NCI-H2081 treated with DMSO at 0.1 percent for 48 hours (cell line): ENCODE data around the gene GAPDHS.

ENCODE experiments used
- DNase-seq: peaks from one replicate; lab custom pipeline; 2025; lab: John Stamatoyannopoulos, UW

GAPDHS gene

GRCh38 chr19:35533201-35533821 lies at the start of gene GAPDHS:
GAPDHS (plus strand) TSS chr19:35533456; CDS start chr19:35533528, 72 bp downstream.
- DNase-seq, result no peak

DNA sequence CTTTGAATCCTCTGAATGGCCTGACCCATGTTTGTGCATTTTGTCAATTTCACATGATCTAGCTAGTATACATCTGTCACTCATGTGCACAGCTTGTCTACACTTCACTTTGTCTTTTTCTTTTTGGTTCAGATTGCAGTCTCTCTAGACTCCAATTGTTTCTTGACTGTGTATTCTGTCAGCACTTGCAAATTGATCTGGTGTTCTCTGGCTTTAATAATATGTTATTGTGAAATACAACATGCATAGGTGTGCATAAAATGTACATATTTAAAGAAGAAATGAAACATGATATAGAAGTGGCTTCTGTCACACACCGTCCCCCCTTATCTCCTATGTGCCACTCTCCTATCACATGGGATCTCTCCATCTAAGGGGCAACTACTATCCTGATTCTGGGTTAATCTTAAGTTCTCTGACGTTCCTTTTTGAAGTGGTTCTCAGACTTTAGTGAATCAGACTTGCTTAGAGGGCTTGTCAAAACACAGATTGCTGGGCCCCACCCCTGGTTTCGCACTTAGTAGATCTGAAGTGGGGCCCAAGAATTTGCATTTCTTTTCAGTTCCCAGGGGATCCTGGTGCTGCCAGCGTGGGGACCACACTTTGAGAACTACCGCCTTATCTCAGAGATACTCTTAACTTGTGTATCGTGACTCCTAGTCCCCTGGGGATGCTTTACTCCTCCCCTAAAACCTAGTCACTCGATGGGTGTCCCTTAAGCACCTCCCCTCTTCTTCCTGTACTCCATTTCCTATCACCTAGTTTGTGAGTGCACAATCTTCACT lies 48.8 kb upstream of the GAPDHS start:
- no peak for DNase-seq

- DNase-seq, result no peak
These were observed 47.0 kb upstream of the GAPDHS start for GRCh38 chr19:35486268-35486708.

DNA sequence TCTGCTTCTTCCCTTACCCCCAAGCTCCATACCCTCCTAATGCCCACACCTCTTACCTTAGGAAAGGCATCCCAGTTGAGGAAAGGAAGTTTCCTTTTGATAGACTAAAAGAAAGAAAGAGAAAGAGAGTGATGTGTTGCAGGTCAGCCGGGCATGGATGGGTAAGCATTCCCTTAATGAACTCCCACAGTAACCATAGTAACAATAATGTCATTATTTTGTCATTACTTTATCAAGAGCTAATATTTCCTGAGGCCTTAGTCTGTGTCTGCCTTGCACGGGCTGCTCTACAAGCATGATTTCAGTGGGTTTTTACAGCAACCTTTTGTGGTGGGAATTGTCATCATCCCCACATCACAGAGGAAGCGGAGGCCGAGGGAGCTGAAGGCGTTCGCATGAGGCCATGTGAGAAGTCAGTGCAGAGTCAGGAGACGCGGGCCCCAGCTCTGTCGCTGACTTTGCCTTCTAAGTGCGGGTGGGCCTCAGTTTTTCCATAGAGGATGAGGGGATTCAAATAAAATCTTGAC lies 45.5 kb upstream of the GAPDHS start:
- DNase-seq, result no peak

DNA sequence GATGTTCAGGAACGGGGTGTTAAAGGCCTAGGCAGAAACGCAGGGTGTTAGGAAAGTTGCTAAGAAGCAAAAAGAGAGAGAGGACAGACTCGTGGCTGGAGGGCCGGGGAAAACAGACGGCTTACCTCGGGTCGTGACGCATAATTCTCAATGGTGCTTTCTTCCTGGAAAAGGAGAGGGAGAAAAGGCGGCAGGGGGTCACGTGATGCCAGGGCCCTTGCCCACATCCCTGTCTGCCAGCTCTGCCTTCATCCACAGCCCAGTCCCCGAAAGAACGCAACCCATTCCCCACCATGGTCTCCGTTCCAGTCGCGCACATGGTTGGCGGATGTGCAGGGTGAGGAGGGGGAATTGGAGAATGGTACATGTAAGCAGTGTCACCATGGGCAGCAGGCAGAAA lies 44.6 kb upstream of the GAPDHS start:
- no peak for DNase-seq

- DNase-seq, result no peak
These were observed 42.9 kb upstream of the GAPDHS start, which contains the start of gene KRTDAP for GRCh38 chr19:35490364-35490763. KRTDAP (minus strand) TSS chr19:35490464; CDS start chr19:35490442, 22 bp downstream.

DNA sequence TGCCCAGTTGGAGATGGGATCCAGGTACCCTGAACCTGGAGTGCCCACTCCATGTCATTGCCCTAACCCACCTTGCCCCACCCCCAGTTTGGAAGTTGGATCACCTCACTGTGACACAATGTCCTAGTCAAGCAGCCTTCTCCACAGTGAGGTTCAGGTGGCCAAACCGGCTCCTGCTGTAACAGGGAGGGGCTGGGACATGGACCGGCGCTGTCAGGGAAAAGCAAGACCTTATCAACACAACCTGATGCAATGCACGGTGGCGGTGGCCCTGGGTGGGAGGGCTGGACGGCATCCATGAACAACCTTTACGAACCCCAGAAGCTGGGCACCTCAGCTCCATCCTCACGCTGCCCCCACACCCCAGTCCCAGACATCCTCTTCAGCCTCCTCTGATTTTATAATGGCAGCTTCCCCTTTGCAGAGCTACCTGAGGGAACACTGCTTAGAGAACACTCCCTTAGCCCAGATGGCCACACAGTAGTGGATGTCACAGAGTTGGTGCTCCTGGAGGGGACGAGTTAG lies 41.4 kb upstream of the GAPDHS start:
- DNase-seq, result no peak

GRCh38 chr19:35493971-35494370 lies 39.3 kb upstream of the GAPDHS start:
- no peak for DNase-seq

- no peak for DNase-seq
These were observed 37.9 kb upstream of the GAPDHS start for GRCh38 chr19:35495107-35496064.

DNA sequence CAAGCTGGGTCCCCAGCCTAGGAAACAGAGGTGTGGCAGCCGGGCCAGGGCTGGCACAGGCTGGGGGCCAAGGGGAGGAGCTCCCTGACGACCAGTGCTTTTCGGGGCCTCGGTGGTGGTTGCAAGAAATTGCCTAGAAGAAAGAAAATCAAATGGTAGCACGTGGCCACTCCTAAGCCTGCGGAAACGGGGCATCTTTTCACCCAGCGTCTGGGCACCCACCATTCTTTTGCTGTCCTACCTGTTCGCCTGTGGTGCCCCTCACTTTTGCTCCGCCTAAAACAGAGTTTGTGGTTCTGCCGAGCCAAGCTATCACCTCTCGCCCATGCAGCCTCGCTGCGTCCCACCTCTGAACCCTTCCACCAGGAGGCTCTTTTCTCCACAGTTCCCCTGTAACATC lies 35.9 kb upstream of the GAPDHS start:
- no peak for DNase-seq

- no peak for DNase-seq
These were observed 35.0 kb upstream of the GAPDHS start for GRCh38 chr19:35498220-35498619.

GRCh38 chr19:35498984-35499527 lies 34.2 kb upstream of the GAPDHS start:
- DNase-seq, result no peak

- DNase-seq, result no peak
These were observed 32.6 kb upstream of the GAPDHS start for GRCh38 chr19:35500611-35501010.

- no peak for DNase-seq
These were observed 31.6 kb upstream of the GAPDHS start for GRCh38 chr19:35501684-35502083.

- no peak for DNase-seq
These were observed 30.5 kb upstream of the GAPDHS start for GRCh38 chr19:35502751-35503150.

GRCh38 chr19:35506011-35506410 lies 27.2 kb upstream of the GAPDHS start:
- DNase-seq, result no peak

GRCh38 chr19:35507561-35507960 lies 25.7 kb upstream of the GAPDHS start:
- DNase-seq, result no peak

DNA sequence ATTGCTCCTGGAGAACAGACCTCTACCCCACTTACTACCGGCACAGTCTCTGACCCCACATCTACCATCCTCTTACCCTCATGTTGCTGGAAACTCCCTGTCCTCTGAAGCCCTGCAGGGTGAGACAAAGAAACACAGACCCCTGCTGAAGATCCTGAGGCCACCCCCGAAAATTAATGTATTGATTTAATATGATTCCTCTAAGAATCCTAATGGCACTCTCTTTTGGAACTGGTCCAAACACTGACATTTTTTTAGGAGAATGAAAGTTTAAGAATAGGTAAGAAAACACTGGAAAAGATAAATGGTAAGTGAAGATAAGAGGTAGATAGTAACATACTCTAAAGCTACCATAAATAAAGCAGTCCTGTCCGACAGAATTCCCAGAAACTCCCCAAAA lies 25.1 kb upstream of the GAPDHS start:
- DNase-seq, result no peak

GRCh38 chr19:35509018-35509652 lies 24.1 kb upstream of the GAPDHS start:
- DNase-seq, result no peak

- no peak for DNase-seq
These were observed 23.2 kb upstream of the GAPDHS start for GRCh38 chr19:35509861-35510625.
